ENCODE results near the gene CACNA1A.
"Not testable (repeated sequence)": the region's sequence is repeated elsewhere in the genome, so short reads cannot be mapped to it uniquely, and the experiment has no call there.

Gene CACNA1A

DNA sequence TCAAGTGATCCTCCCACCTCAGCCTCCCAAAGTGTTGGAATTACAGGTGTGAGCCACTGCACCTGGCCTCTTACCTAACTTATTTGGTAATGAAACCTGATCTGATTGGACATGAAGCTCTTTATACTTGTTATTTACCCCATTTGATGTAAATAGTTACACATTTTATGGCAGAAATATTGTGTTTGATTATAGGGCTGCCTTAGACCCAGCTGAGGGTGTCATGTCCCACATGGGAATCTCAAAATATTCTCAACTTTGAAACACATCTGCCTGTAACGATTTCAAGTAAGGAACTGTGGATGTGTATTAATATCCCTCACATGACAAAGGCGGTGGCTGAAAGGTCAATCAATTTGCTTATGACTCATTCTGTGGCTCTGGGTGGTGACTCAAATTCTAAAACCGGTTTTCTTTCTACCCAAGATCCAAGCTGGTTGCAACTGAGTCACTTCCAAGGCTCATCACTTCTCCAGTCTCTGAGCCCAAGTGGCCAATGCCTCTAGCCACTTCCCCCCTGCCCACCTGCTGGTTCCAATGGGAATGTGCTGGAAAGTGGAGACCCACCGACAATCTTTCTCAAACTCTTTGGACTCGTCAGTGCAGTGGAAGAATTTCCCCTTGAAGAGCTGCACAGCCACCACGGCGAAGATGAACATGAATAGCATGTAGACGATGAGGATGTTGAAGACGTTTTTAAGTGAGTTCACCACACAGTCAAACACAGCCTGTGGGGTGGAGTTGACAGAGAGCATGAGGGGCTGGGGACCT is 245.2 kb downstream of the CACNA1A start:
- Histone ChIP-seq H3K27me3 (ENCODE audit: control insufficient read depth, insufficient read depth, low read length) (no peaks in the 10 kb centered on the region), H3K4me3 (ENCODE audit: low read length) (no peak overlapping the region), H3K27ac (ENCODE audit: low read length) (no peak overlapping the region), H3K9me3 (ENCODE audit: control insufficient read depth, insufficient read depth, low read length) (no peaks in the 10 kb centered on the region), H3K36me3 (ENCODE audit: control insufficient read depth, insufficient read depth, low read length) (peaks cover 8% of the 10 kb centered on the region; the same call in 1 of the 2 replicates), H3K4me1 (ENCODE audit: control insufficient read depth, insufficient read depth, low read length) (0 out of 2 replicates have a peak, but pooled peaks cover 1% of the 10 kb centered on the region)
- no CpG with 5 or more reads among the region's 9 CpGs for WGBS (ENCODE audit: insufficient coverage, insufficient read length)
- no peak for DNase-seq (ENCODE audit: low read depth, low spot score)

- Histone ChIP-seq H3K9me3 (ENCODE audit: control insufficient read depth, insufficient read depth, low read length) (no peaks in the 10 kb centered on the region), H3K4me1 (ENCODE audit: control insufficient read depth, insufficient read depth, low read length) (no peaks in the 10 kb centered on the region), H3K27ac (ENCODE audit: low read length) (no peak overlapping the region), H3K27me3 (ENCODE audit: control insufficient read depth, insufficient read depth, low read length) (no peaks in the 10 kb centered on the region), H3K4me3 (ENCODE audit: low read length) (no peak overlapping the region), H3K36me3 (ENCODE audit: control insufficient read depth, insufficient read depth, low read length) (peaks cover 8% of the 10 kb centered on the region; the same call in 1 of the 2 replicates)
- no peak for DNase-seq (ENCODE audit: low read depth, low spot score)
- whole genome bisulfite sequencing (ENCODE audit: insufficient coverage, insufficient read length) = no CpG with 5 or more reads among the region's 2 CpGs
These were observed 249.4 kb downstream of the CACNA1A start for GRCh38 chr19:13256918-13257317.

DNA sequence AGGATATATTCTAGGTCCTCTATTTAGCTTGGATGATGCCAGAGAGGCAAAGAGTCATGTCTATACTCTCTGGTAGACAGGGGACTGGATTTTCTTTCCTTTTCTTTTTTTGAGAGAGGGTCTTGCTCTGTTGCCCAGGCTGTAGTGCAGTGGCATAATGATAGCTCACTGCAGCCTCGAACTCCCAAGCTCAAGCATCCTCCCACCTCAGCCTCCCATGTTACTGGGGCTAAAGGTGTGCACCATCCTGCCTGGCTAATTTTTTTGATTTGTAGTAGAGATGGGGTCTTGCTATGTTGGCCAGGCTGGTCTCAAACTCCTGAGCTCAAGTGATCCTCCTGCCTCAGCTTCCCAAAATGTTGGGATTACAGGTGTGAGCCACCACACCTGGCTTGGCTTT is 249.9 kb downstream of the CACNA1A start:
- no CpG with 5 or more reads among the region's 1 CpG for WGBS (ENCODE audit: insufficient coverage, insufficient read length)
- not testable (repeated sequence) for H3K9me3 ChIP-seq (ENCODE audit: control insufficient read depth, insufficient read depth, low read length); H3K27me3 ChIP-seq (ENCODE audit: control insufficient read depth, insufficient read depth, low read length); H3K36me3 ChIP-seq (ENCODE audit: control insufficient read depth, insufficient read depth, low read length); H3K4me3 ChIP-seq (ENCODE audit: low read length); H3K27ac ChIP-seq (ENCODE audit: low read length); H3K4me1 ChIP-seq (ENCODE audit: control insufficient read depth, insufficient read depth, low read length); DNase-seq (ENCODE audit: low read depth, low spot score)

DNA sequence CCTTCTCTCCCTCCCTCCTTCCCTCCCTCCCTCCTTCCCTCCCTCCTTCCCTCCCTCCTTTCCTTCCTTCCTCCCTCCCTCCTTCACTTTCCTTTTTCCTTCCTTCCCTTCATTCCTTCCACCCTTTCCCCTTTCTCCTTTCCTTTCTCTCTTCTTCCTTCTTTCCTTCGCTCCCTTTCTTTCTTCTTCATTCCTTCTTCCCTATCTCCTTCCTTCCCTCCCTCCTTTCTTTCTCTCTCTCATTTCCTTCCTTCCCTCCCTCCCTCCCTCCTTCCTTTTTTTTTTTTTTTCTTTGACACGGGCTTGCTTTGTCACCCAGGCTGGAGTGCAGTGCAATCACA is 250.6 kb downstream of the CACNA1A start:
- DNase-seq (ENCODE audit: low read depth, low spot score) = no peak
- WGBS (ENCODE audit: insufficient coverage, insufficient read length) = 97% methylated on average over 1 of the region's 2 CpGs

GRCh38 chr19:13255041-13255718 is 251.1 kb downstream of the CACNA1A start:
- Histone ChIP-seq H3K27me3 (ENCODE audit: control insufficient read depth, insufficient read depth, low read length) (no peaks in the 10 kb centered on the region), H3K9me3 (ENCODE audit: control insufficient read depth, insufficient read depth, low read length) (no peaks in the 10 kb centered on the region), H3K4me3 (ENCODE audit: low read length) (no peak overlapping the region), H3K36me3 (ENCODE audit: control insufficient read depth, insufficient read depth, low read length) (peaks cover 8% of the 10 kb centered on the region; the same call in 1 of the 2 replicates), H3K4me1 (ENCODE audit: control insufficient read depth, insufficient read depth, low read length) (no peaks in the 10 kb centered on the region), H3K27ac (ENCODE audit: low read length) (no peak overlapping the region)
- WGBS (ENCODE audit: insufficient coverage, insufficient read length) = no CpG with 5 or more reads among the region's 21 CpGs
- DNase-seq (ENCODE audit: low read depth, low spot score) = no peak

More for the DNA sequence above, 250.6 kb downstream of the CACNA1A start:
- no peaks in the 10 kb centered on the region for H3K9me3 ChIP-seq (ENCODE audit: control insufficient read depth, insufficient read depth, low read length)
- H3K4me1 ChIP-seq (ENCODE audit: control insufficient read depth, insufficient read depth, low read length) = no peaks in the 10 kb centered on the region
- peaks cover 8% of the 10 kb centered on the region; the same call in 1 of the 2 replicates for H3K36me3 ChIP-seq (ENCODE audit: control insufficient read depth, insufficient read depth, low read length)
- no peak overlapping the region for H3K4me3 ChIP-seq (ENCODE audit: low read length)
- no peak overlapping the region for H3K27ac ChIP-seq (ENCODE audit: low read length)
- no peaks in the 10 kb centered on the region for H3K27me3 ChIP-seq (ENCODE audit: control insufficient read depth, insufficient read depth, low read length)

- Histone ChIP-seq H3K27me3 (ENCODE audit: control insufficient read depth, insufficient read depth, low read length) (no peaks in the 10 kb centered on the region), H3K9me3 (ENCODE audit: control insufficient read depth, insufficient read depth, low read length) (no peaks in the 10 kb centered on the region), H3K36me3 (ENCODE audit: control insufficient read depth, insufficient read depth, low read length) (peaks cover 6% of the 10 kb centered on the region; the same call in 1 of the 2 replicates), H3K27ac (ENCODE audit: low read length) (no peak overlapping the region), H3K4me1 (ENCODE audit: control insufficient read depth, insufficient read depth, low read length) (no peaks in the 10 kb centered on the region), H3K4me3 (ENCODE audit: low read length) (no peak overlapping the region)
- WGBS (ENCODE audit: insufficient coverage, insufficient read length) = no CpG with 5 or more reads among the region's 11 CpGs
- no peak for DNase-seq (ENCODE audit: low read depth, low spot score)
These were observed 253.5 kb downstream of the CACNA1A start for GRCh38 chr19:13252569-13253335.

GRCh38 chr19:13244920-13245319 is 261.4 kb downstream of the CACNA1A start:
- Histone ChIP-seq H3K27ac (ENCODE audit: low read length) (no peak overlapping the region), H3K27me3 (ENCODE audit: control insufficient read depth, insufficient read depth, low read length) (no peaks in the 10 kb centered on the region), H3K4me1 (ENCODE audit: control insufficient read depth, insufficient read depth, low read length) (no peaks in the 10 kb centered on the region; the same call in 1 of the 2 replicates), H3K9me3 (ENCODE audit: control insufficient read depth, insufficient read depth, low read length) (no peaks in the 10 kb centered on the region; the same call in 1 of the 2 replicates), H3K4me3 (ENCODE audit: low read length) (no peak overlapping the region), H3K36me3 (ENCODE audit: control insufficient read depth, insufficient read depth, low read length) (no peaks in the 10 kb centered on the region)
- no CpG with 5 or more reads among the region's 12 CpGs for WGBS (ENCODE audit: insufficient coverage, insufficient read length)
- DNase-seq (ENCODE audit: low read depth, low spot score) = no peak

GRCh38 chr19:13241231-13242104 is 264.8 kb downstream of the CACNA1A start:
- Histone ChIP-seq H3K9me3 (ENCODE audit: control insufficient read depth, insufficient read depth, low read length) (no peaks in the 10 kb centered on the region), H3K27ac (ENCODE audit: low read length) (no peak overlapping the region), H3K4me3 (ENCODE audit: low read length) (no peak overlapping the region), H3K4me1 (ENCODE audit: control insufficient read depth, insufficient read depth, low read length) (no peaks in the 10 kb centered on the region; the same call in 1 of the 2 replicates), H3K27me3 (ENCODE audit: control insufficient read depth, insufficient read depth, low read length) (no peaks in the 10 kb centered on the region), H3K36me3 (ENCODE audit: control insufficient read depth, insufficient read depth, low read length) (no peaks in the 10 kb centered on the region)
- no CpG with 5 or more reads among the region's 25 CpGs for WGBS (ENCODE audit: insufficient coverage, insufficient read length)
- no peak for DNase-seq (ENCODE audit: low read depth, low spot score)

DNA sequence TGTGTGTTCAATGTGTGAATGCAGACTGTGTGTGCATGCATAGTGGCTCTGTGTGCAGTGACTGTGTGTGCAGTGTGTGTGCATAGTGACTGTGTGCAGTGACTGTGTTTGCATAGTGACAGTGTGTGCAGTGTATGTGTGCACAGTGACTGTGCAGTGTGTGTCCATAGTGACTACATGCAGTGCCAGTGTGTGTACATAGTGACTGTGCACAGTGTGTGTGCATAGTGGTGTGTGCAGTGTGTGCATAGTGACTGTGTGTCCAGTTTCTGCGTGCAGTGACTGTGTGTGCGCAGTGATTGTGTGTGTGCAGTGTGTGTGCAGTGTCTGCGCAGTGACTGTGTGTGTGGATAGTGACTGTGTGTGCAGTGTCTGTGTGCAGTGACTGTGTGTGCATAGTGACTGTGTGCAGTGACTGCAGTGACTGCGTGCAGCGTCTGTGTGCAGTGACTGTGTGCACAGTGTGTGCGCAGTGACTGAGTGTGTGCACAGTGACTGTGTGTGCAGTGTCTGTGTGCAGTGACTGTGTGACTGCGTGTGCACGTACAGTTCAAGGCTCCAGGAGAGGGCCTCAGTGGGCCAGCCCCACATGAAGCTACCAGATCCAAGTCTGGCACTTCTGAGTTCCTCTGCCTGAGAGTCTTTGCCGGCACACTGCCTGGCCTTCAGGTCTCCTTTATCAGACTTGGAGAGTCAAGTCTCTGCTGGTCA is 265.8 kb downstream of the CACNA1A start:
- Histone ChIP-seq H3K4me3 (ENCODE audit: low read length) (no peak overlapping the region), H3K9me3 (ENCODE audit: control insufficient read depth, insufficient read depth, low read length) (no peaks in the 10 kb centered on the region), H3K36me3 (ENCODE audit: control insufficient read depth, insufficient read depth, low read length) (no peaks in the 10 kb centered on the region), H3K27ac (ENCODE audit: low read length) (no peak overlapping the region), H3K27me3 (ENCODE audit: control insufficient read depth, insufficient read depth, low read length) (no peaks in the 10 kb centered on the region), H3K4me1 (ENCODE audit: control insufficient read depth, insufficient read depth, low read length) (no peaks in the 10 kb centered on the region; the same call in 1 of the 2 replicates)
- no peak for DNase-seq (ENCODE audit: low read depth, low spot score)
- WGBS (ENCODE audit: insufficient coverage, insufficient read length) = no CpG with 5 or more reads among the region's 9 CpGs

All from iPS DF 6.9 (cell line).